ENCODE data around the gene DNER. TPM values are rescaled to one million over a fixed set of nuclear protein-coding genes. Genes with fewer than 3 reads are reported as not detected.

The DNER gene, protein sequence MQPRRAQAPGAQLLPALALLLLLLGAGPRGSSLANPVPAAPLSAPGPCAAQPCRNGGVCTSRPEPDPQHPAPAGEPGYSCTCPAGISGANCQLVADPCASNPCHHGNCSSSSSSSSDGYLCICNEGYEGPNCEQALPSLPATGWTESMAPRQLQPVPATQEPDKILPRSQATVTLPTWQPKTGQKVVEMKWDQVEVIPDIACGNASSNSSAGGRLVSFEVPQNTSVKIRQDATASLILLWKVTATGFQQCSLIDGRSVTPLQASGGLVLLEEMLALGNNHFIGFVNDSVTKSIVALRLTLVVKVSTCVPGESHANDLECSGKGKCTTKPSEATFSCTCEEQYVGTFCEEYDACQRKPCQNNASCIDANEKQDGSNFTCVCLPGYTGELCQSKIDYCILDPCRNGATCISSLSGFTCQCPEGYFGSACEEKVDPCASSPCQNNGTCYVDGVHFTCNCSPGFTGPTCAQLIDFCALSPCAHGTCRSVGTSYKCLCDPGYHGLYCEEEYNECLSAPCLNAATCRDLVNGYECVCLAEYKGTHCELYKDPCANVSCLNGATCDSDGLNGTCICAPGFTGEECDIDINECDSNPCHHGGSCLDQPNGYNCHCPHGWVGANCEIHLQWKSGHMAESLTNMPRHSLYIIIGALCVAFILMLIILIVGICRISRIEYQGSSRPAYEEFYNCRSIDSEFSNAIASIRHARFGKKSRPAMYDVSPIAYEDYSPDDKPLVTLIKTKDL
- 83.2 TPM for total RNA-seq

DNA sequence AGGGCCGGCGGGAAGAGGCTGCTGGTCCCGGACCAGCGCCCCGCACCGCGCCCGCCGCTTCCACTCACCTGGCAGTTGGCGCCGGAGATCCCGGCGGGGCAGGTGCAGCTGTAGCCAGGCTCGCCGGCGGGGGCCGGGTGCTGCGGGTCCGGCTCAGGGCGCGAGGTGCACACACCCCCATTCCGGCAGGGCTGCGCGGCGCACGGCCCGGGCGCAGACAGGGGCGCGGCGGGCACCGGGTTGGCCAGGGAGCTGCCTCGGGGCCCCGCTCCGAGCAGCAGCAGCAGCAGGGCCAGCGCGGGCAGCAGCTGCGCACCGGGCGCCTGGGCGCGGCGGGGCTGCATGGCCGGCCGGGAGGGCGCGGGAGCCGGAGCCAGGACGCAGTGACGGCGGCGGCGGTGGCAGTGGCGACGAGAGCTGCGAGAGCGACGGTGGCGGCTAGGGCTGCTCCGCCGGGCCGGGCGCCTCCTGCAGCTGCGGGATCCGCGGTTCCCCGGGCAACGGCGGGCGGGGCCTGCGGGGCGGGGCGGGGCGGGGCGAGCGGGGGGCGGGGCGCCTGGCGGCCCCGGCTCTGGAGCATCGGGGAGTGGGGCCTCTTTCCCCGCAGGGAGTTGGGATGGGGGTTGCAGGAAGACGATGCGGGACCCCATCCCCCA lies at the start of gene DNER:
TSS of gene DNER (minus strand) at position 476 of the 656 bp plus-strand sequence. CDS start at position 344, 132 bp downstream.

Other genes starting within 250 kb of the DNER start
- 289 TPM for gene TRIP12, start 207.5 kb upstream of the DNER start, total RNA-seq
- 6.3 TPM for gene FBXO36, start 207.9 kb upstream of the DNER start, total RNA-seq